ENCODE results near the gene PIK3AP1. TPM values are rescaled to one million over a fixed set of nuclear protein-coding genes. Genes with fewer than 3 reads are reported as not detected.

PIK3AP1 gene
- polyA plus RNA-seq, 2 of the 4 experiments (the other 2 are of a cell fraction) = 1.6 to 3.2 TPM

- TF ChIP-seq MAFK (IDR thresholded peaks at IDR 0.05; ENCODE audit: partially characterized antibody) = no peak
- no peak for TF ChIP-seq HOXA7 (CRISPR knock-in tag; IDR thresholded peaks at IDR 0.05)
Observed at GRCh38 chr10:96637709-96638108, 82.6 kb downstream of the PIK3AP1 start (continued).

GRCh38 chr10:96636551-96636950 lies 83.8 kb downstream of the PIK3AP1 start:
- no peak overlapping the region for H3K4me3 ChIP-seq
- CTCF ChIA-PET = no interaction called here
- no peak for TF ChIP-seq EHF (CRISPR knock-in tag; IDR thresholded peaks at IDR 0.05)
- TF ChIP-seq RFX5 (IDR thresholded peaks at IDR 0.05) = no peak
- no peak for TF ChIP-seq CTCF (IDR thresholded peaks at IDR 0.05)
- no peak for DNase-seq (ENCODE audit: low read depth in 1 of 2, low spot score in 1 of 2)
- ATAC-seq = no peak
- FAIRE-seq = no peak
- no peaks in the 10 kb centered on the region for H3K9me3 ChIP-seq
- no peak overlapping the region for H3K27ac ChIP-seq
- H3K4me1 ChIP-seq = no peaks in the 10 kb centered on the region
- POLR2A ChIA-PET = no interaction called here
- H3K4me2 ChIP-seq = no peak overlapping the region
- WGBS (ENCODE audit: missing lambda C conversion rate) = 45% methylated on average over 1 of the region's 1 CpG

GRCh38 chr10:96632974-96633710 lies 87.2 kb downstream of the PIK3AP1 start:
- ChIA-PET POLR2A (no interaction called here), CTCF (interaction anchor here (0.5 to 2.6 kb wide), 8 partner anchors 8 to 440 kb away, joined by 3 to 17 read pairs (median 4); no protein-coding TSS in a partner anchor)
- Histone ChIP-seq H3K9me3 (no peaks in the 10 kb centered on the region), H3K4me2 (no peak overlapping the region), H3K4me1 (no peaks in the 10 kb centered on the region), H3K27ac (no peak overlapping the region), H3K4me3 (no peak overlapping the region)
- WGBS (ENCODE audit: missing lambda C conversion rate) = 60% methylated on average over 3 of the region's 4 CpGs
- ATAC-seq (no peak), FAIRE-seq (no peak), DNase-seq (ENCODE audit: low read depth in 1 of 2, low spot score in 1 of 2) (no peak)
- no peak for TF ChIP-seq RARB (CRISPR knock-in tag; IDR thresholded peaks at IDR 0.05)
- TF ChIP-seq RFX5 (IDR thresholded peaks at IDR 0.05) = no peak
- no peak for TF ChIP-seq CTCF (IDR thresholded peaks at IDR 0.05)
- no peak for TF ChIP-seq HEYL (CRISPR knock-in tag; IDR thresholded peaks at IDR 0.05)
- TF ChIP-seq CHD4 (IDR thresholded peaks at IDR 0.05; ENCODE audit: borderline replicate concordance) = no peak
- no peak for TF ChIP-seq PHF8 (IDR thresholded peaks at IDR 0.05; ENCODE audit: borderline replicate concordance, low read depth)
- no peak for TF ChIP-seq HMGXB4 (CRISPR knock-in tag; IDR thresholded peaks at IDR 0.05; ENCODE audit: borderline replicate concordance)
- TF ChIP-seq FOSB (CRISPR knock-in tag; IDR thresholded peaks at IDR 0.05) = no peak
- TF ChIP-seq USF2 (IDR thresholded peaks at IDR 0.05) = no peak
- no peak for TF ChIP-seq EHF (CRISPR knock-in tag; IDR thresholded peaks at IDR 0.05)
- no peak for TF ChIP-seq CBX8 (IDR thresholded peaks at IDR 0.05)
- TF ChIP-seq MYC (IDR thresholded peaks at IDR 0.05; ENCODE audit: borderline replicate concordance, low read length) = no peak
- no peak for TF ChIP-seq GATA3 (IDR thresholded peaks at IDR 0.05; ENCODE audit: borderline replicate concordance)
- no peak for TF ChIP-seq ATOH8 (CRISPR knock-in tag; IDR thresholded peaks at IDR 0.05; ENCODE audit: low read depth)
- TF ChIP-seq RCOR1 (IDR thresholded peaks at IDR 0.05; ENCODE audit: low read depth, low read length) = no peak
- TF ChIP-seq ZC3H11A (IDR thresholded peaks at IDR 0.05) = no peak
- TF ChIP-seq MAFK (IDR thresholded peaks at IDR 0.05; ENCODE audit: partially characterized antibody) = no peak
- TF ChIP-seq HOXB13 (CRISPR knock-in tag; IDR thresholded peaks at IDR 0.05; ENCODE audit: low read depth) = no peak
